NCI-H526 treated with DMSO at 0.1 percent for 48 hours (cell line): ENCODE data around the gene TPRX1.
"Not testable (repeated sequence)": the region's sequence is repeated elsewhere in the genome, so short reads cannot be mapped to it uniquely, and the experiment has no call there.

Experiments
- DNase-seq: peaks from one replicate; lab custom pipeline; 2025; lab: John Stamatoyannopoulos, UW

The TPRX1 gene

DNA sequence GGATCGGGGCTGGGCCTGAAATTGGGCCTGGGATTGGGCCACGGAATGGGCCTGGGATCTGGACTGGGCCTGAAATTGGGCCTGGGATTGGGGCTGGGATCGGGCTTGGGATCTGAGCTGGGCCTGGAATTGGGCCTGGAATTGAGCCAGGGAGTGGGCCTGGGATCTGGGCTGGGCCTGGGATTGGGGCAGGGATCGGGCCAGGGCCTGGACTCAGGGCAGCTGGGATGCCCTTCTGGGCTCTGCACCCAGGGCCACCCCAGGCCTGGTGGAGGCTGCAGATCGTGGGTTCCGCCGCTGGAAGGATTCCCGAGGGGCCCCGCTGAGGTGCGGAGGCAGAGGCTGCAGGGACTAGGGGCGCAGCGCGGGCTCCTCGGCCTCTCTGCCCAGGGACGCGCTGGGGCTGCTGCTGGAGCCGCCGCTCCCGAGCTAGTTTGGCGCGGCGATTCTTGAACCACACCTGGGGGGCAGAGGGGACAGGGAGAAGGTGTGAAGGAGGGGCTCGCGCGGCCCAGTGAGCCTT, 1.8 kb downstream of the TPRX1 start:
- no peak for DNase-seq

DNA sequence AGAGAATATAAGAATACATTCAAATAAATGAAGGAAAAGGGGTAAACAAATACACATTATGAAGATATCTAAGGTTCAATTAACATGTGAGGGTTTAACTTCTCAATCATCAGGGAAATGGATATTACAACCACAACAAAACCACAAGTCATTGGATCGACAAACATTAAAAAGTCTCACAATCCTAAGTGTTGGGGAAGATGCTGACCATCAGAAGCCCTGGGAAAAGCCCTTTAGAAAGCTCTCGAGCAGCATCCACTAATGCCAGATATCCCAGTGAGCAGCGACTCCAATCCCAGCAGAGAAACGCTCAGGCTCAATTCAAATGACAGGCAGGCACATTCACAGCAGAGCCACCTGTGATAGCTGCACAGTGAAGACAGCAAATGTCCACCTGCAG, 3.1 kb downstream of the TPRX1 start:
- DNase-seq, result no peak

DNA sequence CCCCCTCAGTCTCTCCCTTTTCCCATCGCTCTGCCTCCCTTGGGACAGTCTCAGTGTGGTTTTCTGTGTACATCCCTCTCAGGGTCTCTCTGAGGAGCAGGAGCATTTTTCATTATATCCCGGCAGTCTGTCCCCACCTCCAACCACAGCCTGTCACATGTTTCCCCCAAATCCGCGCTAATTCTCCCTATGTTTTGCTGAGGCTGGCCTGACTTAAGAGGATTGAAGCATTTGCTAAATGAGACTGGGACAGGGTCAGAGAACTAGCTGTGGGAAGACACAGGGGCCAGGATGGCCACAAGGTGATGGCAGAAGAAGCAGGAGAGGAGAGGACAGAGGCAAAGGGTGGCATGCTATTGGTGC, 5.5 kb downstream of the TPRX1 start:
- DNase-seq, result no peak

DNA sequence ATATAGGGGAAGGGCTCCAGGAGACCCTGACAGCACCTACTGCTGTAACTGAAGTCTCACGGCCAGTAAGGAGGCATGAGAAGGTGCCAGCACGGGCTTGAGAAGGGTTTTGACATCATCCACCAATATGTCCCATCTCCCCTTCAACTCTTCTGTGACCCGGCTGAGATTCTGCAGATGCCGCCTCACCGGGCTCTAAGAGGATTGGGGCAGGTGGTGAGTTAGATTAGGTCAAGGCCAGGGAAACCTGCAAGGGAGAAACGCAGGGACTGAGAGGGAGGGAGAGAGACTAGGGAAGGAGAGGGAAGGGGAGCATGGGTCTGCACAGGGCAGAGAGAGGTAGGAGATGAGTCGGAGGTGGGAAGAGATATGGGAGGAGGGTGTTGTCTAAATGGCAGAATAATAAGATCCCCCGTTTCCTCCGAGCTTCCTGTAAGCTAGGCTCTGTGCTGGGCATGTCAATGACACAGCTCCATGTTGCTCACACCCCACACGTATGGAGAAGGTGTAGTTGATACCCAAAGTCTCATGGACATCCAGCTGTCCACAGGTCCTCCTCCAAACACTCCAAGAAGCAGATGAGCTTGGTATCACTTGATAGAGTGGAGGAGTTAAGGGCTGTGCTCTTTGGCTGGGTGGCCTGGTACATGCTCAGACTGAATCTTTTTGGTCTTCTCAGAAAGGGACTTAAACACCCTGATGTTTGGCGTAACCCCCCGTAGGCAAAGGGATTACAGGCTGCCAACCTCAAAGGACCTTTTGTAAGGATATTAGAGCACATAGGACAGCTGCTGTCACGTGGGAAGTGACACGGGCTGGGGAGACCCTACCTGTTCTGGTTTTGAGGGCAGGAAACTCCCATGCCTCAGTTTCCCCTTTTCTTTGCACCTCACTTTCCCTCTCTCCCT, 6.1 kb downstream of the TPRX1 start:
- no peak for DNase-seq

DNA sequence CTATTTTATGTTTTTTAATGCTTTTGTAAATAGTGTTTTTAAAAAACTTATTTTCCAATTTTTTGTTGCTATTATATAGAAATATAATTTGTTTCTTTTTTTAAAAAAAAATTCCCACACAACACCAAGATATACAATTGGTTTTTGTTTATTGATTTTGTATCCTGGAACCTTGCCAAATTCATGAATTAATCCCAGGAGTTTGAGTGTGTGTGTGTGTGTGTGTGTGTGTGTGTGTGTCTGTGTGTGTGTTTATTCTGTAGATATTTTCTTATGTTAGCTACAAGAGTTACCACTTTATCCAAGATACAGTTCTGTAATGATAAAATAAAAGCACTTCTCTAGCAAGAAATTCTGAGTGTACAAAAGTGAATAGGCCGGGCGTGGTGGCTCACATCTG, 7.6 kb downstream of the TPRX1 start:
- no peak for DNase-seq

DNA sequence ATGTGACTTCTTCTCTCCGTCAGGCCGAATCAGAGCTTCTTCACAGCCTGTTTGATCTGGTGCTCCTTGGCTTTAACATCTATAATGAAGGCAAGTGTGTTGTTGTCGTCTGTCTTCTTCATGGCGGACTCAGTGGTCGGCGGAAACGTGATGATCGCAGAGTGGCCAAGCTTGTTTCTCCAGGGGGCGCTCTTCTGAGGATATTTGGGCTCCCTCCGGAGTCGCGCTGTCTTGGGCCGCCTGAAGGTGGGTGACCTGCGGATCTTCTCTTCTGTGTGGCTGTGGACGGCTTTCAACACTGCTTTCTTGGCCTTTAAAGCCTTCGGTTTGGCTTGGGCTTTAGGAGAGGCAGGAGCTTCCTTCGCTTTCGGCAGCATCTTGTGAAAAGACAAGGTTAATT, 9.8 kb downstream of the TPRX1 start:
- no peak for DNase-seq

DNA sequence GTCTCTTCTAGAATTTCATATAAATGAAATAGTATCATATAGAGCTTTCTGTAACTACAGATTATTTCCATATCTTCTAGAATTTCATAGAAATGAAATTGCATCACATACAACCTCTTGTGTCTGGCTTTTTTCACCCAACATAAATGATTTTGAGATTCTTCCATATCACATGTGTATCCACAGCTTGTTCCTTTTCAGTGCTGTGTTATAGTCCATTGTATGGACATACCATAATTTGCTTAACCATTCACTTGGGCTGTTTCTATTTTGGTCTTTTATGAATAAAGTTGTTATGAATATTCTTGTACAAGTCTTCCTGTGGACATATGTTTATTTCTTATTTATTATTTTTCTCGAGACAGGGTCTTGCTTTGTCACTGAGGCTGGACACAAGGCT, 11.7 kb downstream of the TPRX1 start:
- DNase-seq, result no peak

DNA sequence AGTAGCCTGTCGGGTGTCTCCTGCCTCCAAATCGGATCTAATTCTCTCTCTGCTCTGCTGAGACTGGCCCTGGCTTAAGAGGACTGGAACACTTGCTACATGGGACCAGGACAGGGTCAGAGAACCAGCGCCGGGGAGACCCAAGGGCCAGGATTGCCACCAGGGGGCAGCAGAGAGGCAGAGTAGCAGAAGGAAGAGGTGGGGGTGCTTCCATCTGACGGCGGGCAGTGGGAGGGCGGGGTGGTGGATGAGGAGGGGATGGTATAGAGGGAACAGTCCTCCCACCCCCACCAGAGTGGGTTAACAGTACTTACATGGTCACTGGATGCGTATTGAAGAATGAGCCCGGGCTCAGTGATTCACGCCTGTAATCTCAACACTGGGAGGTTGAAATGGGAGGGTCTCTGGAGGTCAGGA, 13.9 kb downstream of the TPRX1 start:
- DNase-seq, result peak; percentile 34

DNA sequence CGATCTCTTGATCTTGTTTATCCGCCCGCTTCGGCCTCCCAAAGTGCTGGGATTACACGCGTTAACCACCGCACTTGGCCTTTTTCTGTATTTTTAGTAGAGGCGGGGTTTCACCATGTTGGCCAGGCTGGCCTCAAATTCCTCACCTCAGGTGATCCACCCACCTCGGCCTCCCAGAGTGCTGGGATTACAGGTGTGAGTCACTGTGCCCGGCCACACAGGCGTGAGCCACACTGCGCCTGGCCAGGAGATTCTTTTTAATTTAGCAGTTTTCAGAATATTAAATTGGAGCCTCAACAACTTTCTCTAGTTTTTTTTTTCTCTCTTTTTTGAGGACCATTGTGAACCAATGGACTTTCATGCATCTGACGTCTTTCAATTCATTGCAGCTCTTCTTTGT, 14.5 kb downstream of the TPRX1 start:
- not testable (repeated sequence) for DNase-seq

DNA sequence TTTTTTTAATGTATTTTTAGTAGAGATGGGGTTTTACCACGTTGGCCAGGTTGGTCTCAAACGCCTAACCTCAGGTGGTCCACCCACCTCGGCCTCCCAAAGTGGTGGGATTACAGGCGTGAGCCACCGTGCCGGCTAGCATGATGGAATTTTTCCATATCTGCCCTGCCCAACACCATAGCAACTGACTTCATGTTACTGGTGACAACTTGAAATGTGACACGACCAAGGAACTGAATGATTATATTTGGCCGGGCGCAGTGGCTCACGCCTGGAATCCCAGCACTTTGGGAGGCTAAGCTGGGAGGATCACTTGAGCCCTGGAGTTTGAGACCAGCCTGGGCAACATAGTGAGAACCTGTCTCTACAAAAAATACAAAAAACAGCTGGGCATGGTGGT, 17.0 kb downstream of the TPRX1 start:
- not testable (repeated sequence) for DNase-seq

DNA sequence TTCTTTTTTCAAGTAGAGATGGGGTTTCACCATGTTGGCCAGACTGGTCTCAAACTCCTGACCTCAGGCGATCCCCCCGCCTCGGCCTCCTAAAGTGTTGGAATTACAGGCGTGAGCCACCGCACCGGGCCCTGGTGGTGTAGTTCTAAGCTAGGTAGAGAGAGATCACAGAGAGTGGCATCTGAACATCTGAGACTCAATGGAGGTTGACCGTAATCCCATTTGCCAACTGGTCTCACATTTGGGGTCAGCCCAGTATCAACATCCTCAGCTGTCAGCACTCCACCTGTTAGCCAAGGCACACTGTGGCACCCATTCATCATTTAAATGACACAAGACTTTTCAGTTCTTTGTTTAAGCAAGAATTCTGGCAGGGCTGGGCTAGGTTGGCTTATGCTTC, 17.8 kb downstream of the TPRX1 start:
- no peak for DNase-seq

DNA sequence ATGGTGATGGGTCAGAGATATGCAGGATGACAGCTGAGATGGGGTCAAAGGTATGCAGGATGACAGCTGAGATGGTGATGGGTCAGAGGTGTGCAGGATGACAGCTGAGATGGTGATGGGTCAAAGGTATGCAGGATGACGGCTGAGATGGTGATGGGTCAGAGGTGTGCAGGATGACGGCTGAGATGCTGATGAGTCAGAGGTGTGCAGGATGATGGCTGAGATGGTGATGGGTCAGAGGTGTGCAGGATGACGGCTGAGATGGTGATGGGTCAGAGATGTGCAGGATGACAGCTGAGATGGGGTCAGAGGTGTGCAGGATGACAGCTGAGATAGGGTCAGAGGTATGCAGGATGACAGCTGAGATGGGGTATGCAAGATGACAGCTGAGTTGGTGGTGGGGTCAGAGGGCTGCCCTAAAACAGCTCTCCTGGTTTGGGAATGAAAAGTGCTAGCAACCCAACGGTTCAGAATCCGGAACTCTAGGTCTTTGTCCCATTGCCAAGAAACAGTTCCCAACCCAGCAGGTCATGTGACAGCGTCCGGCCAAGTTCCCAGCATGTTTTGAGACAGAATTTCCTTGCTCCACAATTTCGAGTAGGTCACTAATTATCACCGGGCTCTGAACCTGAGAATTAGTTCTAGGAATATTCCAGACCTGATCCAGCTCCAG, 22.6 kb downstream of the TPRX1 start:
- DNase-seq, result no peak

DNA sequence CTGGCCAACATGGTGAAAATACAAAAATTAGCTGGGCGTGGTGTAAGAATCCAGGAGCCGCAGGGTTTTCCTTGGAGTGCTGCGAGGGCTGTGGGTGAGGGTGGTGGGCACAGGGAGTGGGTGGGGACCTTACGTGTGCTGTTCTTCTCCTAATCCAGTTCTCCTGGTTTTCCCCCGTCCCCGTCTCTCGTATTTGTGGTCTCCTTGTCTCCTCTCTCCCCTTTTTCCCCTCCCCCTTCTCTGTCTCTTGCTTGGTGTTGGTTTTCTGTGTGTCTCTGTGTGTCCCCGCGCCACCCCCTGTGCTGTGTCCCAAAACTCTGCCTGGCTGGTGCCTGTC, 24.2 kb downstream of the TPRX1 start:
- no peak for DNase-seq

DNA sequence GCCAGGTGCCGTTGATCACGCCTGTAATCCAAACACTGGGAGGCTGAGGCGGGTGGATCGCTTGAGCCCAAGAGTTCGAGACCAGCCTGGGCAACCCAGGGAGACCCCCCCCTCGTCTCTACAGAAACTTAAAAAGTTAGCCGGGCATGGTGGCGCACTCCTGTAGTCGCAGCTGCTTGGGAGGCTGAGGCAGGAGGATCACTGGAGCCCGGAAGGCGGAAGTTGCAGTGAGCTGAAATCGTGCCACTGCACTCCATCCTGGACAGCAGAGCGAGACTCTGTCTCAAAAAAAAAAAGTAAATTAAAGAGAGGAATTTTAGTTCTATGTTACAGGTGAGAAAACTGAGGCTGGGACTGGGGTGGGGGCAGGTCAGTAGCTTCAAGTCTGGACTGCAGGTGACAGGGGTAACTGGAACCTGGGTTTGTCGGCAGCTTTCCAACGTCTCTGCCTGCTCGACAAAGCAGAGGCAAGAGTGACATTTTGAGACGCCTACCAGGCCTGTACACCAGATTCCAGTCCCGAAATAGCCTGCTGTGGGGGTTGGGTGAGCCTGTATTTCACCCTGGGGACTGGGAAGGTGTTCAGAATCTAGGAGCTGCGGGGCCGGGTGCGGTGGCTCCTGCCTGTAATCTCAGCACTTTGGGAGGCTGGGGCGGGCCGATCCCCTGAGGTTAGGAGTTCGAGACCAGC, 24.7 kb downstream of the TPRX1 start:
- no peak for DNase-seq

DNA sequence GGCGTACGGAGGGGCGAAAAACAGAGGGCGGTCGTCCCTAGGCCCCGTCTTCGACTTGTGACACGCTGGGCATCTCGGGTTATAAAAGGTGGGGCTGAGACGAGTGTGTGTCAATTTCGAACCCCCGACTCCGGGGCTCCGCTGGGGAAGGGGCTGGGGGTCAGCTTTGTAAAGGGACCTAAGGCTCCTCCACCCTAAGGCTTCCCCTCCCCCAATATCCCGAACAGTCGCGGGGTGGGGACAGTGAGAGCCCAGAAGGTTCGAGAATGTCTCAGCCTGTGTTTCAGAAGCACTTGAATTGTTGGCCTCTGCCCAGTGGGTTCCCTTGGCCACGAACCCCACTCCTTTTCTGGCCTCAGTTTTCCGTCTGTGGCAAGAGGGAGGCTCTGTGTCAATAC, 25.4 kb downstream of the TPRX1 start:
- DNase-seq, result no peak

DNA sequence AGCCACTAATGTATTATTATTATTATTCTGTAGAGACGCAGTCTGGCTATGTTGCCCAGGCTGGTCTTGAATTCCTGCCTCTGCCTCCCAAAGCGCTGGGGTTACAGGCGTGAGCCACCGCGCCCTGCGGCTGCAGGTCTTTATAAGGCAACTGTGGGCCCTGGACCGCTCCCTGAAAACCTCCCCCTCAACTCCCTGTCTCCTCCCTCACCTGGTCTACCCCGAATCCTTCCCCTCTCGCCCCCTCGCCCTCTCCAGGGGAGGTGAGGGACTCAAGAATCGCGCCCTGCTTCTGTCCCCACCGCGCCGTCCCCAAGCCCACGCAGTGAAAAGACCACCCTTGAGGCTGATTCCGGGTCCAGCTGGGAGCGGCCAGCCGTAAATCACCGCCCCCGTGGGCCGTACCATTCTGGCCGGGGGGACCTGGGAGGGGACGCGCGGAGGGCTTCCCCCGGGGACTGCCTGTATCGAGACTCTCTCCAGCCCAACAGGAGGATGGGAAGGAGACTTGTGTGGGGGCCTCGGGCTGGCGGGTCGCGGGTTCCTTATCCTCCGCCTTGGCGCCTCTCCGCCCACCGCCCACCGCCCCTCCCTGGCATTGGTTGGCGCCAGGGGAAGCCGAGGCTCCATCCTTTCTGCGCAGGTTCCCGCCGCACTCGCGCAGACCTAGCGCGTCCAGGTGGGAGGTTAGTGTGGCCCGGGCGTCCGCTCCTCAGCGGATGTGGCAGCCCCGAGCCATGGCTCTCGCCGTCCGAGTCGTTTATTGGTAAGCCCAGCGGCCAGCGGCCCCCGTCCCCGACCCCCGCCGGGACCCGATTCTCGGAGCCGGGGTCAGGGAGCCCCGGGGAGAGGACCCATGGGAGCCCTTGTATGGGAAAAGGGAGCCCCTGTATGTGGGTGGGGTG, 26.1 kb downstream of the TPRX1 start, which contains the start of gene SELENOW:
SELENOW (plus strand) TSS at position 655 of the 905 bp plus-strand sequence; CDS start at position 738, 83 bp downstream.
- DNase-seq, result peak; percentile 25

DNA sequence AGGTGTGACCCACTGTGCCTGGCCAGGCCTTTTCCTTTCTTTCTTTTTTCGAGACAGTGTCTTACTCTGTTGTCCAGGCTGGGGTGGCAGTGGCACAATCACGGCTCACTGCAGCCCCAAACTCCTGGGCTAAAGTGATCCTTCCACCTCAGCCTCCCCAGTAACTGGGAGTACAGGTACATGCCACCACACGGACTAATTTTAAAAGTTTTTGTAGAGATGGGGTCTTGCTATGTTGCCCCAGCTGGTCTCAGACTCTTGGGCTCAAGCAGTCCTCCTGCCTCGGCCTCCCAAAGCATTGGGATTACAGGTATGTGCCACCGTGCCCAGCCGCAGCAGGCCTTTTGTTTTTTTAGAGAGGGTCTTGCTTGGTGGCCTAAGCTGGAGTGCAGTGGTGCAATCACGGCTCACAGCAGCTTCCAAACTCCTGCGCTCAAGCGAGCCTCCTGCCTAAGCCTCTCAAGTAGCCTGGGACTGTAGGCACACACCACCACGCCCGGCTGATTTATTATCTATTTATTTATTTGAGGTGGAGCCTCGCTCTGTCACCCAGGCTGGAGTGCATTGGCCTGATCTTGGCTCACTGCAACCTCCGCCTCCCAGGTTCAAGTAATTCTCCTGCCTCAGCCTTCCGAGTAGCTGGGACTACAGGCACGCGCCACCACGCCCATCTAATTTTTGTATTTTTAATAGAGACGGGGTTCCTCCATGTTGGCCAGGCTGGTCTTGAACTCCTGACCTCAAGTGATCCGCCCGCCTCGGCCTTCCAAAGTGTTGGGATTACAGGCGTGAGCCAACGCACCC, 26.9 kb downstream of the TPRX1 start:
- DNase-seq, result not testable (repeated sequence)

DNA sequence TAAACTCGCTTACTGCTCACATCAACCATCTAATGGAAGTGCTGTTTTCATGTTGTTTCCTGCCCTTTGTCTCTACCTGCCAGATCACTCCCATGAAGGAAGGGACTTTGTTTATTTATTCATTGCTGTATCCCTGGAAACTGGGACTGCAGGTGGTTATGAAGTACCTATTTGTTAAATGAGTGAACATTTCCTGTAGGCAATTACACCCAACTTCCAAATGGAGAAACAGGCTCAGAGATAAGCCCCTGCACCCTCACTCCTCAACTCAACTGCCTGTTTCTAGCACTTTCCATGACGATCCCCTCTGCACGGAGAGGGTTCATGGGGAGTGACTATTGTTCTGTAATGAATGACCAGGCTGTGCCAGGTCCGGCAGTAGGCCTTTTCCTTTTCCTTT, 27.8 kb downstream of the TPRX1 start:
- DNase-seq, result no peak

DNA sequence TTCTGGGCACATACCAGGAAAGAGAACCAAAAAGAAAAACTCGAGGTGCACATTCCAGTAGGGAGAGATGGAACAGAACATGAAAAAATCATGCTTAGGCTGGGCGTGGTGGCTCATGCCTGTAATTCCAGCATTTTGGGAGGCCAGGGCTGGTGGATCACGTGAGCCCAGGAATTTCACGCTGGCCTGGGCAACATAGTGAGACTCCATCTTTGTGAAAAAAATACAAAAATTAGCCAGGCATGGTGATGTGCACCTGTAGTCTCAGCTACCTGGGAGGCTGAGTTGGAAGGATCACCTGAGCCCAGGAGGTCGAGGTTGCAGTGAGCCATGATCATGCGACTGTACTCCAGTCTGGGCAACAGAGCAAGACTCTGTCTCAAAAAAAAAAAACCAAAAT, 33.1 kb downstream of the TPRX1 start:
- not testable (repeated sequence) for DNase-seq

DNA sequence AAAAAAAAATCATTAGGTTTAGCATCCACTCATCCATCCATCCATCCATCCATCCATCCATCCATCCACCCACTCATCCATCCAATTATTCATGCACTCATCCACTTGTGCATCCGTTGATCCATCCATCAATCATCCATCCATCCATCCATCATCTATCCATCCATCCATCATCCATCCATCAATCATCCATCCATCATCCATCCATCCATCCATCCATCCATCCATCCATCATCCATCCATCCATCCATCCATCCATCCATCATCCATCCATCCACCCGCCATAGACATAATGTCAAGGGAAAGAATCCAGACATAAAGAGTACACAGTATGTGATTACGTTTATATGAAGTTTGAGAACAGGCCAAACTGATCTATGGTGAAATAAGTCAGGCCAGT, 34.8 kb downstream of the TPRX1 start:
- DNase-seq, result no peak

DNA sequence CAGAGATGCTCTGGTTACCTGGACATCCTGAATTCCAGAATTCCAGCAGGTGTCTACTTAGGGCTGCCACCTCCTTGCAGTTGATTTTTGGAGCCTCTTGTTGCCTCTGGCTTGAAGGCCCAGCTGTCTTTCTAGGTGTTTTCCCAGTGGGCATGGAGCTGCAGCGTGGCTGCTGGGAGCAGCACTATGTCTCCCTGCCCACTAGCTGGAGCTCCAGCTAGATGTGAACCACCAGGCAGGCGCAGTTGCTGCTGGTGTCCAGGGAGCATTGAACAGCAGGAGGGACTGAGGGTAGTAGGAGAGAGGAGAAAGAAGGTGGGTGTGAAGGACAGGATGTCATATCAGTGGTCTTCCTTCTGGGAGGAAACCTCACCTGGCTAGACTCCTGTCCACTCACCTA, 35.7 kb downstream of the TPRX1 start:
- DNase-seq, result no peak
